K562 (cell line): ENCODE data around the gene TDRD9. TPM values are rescaled to one million over a fixed set of nuclear protein-coding genes. Genes with fewer than 3 reads are reported as not detected.

Experiments used
- ARID1B ChIP-seq: fragments of 450-650 bp; IDR thresholded peaks from 2 replicates; pipeline ENCODE4 v1.6.1; 2016; ENCODE audit warnings: antibody characterized with exemption, mild to moderate bottlenecking, inconsistent platforms
- ATF7 ChIP-seq: fragments of 450-650 bp; IDR thresholded peaks from 2 replicates; pipeline ENCODE4 v1.7.1; 2014; ENCODE audit warnings: mild to moderate bottlenecking, moderate library complexity
- MLX ChIP-seq, 2 experiments: fragments of 450-650 bp in 1 of 2; sonication (generic) in 1 of 2; formaldehyde crosslinking; conservative IDR thresholded peaks; 2 replicates each; pipeline versions ENCODE4 v1.4.0 to v1.8.1; 2020 to 2022; ENCODE audit warnings: mild to moderate bottlenecking in 1 of 2, missing genetic modification reagents in 1 of 2
- MYC ChIP-seq, 2 experiments: fragments of 250-450 bp in 1 of 2; sonication (Bioruptor Pico) in 1 of 2; IDR thresholded peaks; 2 replicates each; pipeline versions ENCODE4 v1.5.1 to v1.6.1; 2012 to 2021; ENCODE audit warnings: low read depth in 2 of 2, borderline replicate concordance in 1 of 2, improper control_type of control experiment in 1 of 2, low read length in 1 of 2, mild to moderate bottlenecking in 1 of 2, moderate library complexity in 1 of 2
- RBM15 ChIP-seq: fragments of 200-400 bp; formaldehyde crosslinking; IDR thresholded peaks from 2 replicates; pipeline ENCODE4 v1.6.1; 2018; ENCODE audit warnings: mild to moderate bottlenecking, low read length, moderate library complexity; ENCODE audit not compliant: insufficient read depth
- RBM25 ChIP-seq: fragments of 200-400 bp; formaldehyde crosslinking; IDR thresholded peaks from 2 replicates; pipeline ENCODE4 v1.6.1; 2018; ENCODE audit warnings: low read length, low read depth, moderate library complexity; ENCODE audit not compliant: severe bottlenecking
- TEAD1 ChIP-seq, 2 experiments: fragments of 450-650 bp in 1 of 2; sonication (generic) in 1 of 2; formaldehyde crosslinking; IDR thresholded peaks; 2 replicates each; pipeline versions ENCODE4 v1.4.0 to v1.8.0; 2020 to 2022; ENCODE audit warnings: mild to moderate bottlenecking in 2 of 2, missing genetic modification reagents in 1 of 2
- ZNF174 ChIP-seq: fragments of 250-450 bp; sonication (Bioruptor Pico); IDR thresholded peaks from 2 replicates; pipeline ENCODE4 v1.4.0; 2020; ENCODE audit warnings: mild to moderate bottlenecking
- ZNF197 ChIP-seq: fragments of 200-800 bp; sonication (Bioruptor generic); IDR thresholded peaks from 2 replicates; pipeline ENCODE4 v1.6.1; 2016; ENCODE audit warnings: low read depth, missing genetic modification characterization, missing compliant biosample characterization
- ZNF398 ChIP-seq: fragments of 250-450 bp; sonication (Bioruptor Pico); IDR thresholded peaks from 2 replicates; pipeline ENCODE4 v1.8.0; 2021; ENCODE audit warnings: moderate library complexity, mild to moderate bottlenecking, inconsistent platforms
- polyA plus RNA-seq, 8 experiments: library from polyadenylated mRNA; depleted of rRNA in 4 of 8; stranded (reverse) in 5 of 8; unstranded in 3 of 8; fragments of >200 nt; fragmentation: Nextera tagmentation in 2 of 8; fragmentation: Illumina TruSeq in 1 of 8; extraction: Ambion mirVana in 2 of 8; extraction: Trizol in 1 of 8; gene quantifications; 2 replicates each; pipeline versions ENCODE4 v1.2.1 to v1.2.3, GENCODE V29; 2011 to 2014; ENCODE audit warnings: inconsistent platforms in 1 of 8, missing spikeins in 1 of 8
- total RNA-seq, 7 experiments: library from RNA; depleted of rRNA in 6 of 7; stranded (reverse); fragments of >200 nt in 6 of 7; fragmentation: Illumina TruSeq in 2 of 7; extraction: Trizol in 2 of 7; gene quantifications; 2 replicates each; pipeline versions ENCODE4 v1.2.1 to v1.2.3, GENCODE V29; 2011 to 2021; ENCODE audit warnings: low replicate concordance in 1 of 7

Gene TDRD9
- total and polyA plus RNA-seq, 9 of the 15 experiments (the other 6 are each of a cell fraction or from before 2014, with no cell fraction given): 0.04 to 0.14 (median 0.04) TPM; not detected in 5

GRCh38 chr14:103898711-103899110 lies 29.5 kb upstream of the TDRD9 start (continued):
- TF ChIP-seq MYC (IDR thresholded peaks at IDR 0.05; ENCODE audit: low read depth, low read length) (no peak), MYC (CRISPR knock-in tag; IDR thresholded peaks at IDR 0.05; ENCODE audit: borderline replicate concordance, low read depth) (no peak), RBM15 (no peak), ZNF398 (CRISPR knock-in tag) (no peak), ZNF174 (CRISPR knock-in tag) (no peak), RBM25 (no peak), ARID1B (no peak), ZNF197 (CRISPR knock-in tag) (no peak), MLX (CRISPR knock-in tag; conservative IDR thresholded peaks at IDR 0.05) (no peak), TEAD1 (CRISPR knock-in tag; IDR thresholded peaks at IDR 0.05) (no peak), ATF7 (no peak)
- TF ChIP-seq, all 486 proteins: peak for 0
